Breast epithelium (tissue), 3 donors: Measurements from ENCODE around the gene CA14.

ENCODE experiments used
- CTCF ChIP-seq, 3 donors: fragments of 450-650 bp; IDR thresholded peaks; one replicate each; pipeline ENCODE4 v1.5.1; 2016 to 2017; ENCODE audit warnings: antibody characterized with exemption in 3 of 3, mild to moderate bottlenecking in 3 of 3, moderate library complexity in 3 of 3
- POLR2A ChIP-seq: fragments of 450-650 bp; IDR thresholded peaks from one replicate; pipeline ENCODE4 v1.6.1; 2016; ENCODE audit warnings: antibody characterized with exemption, mild to moderate bottlenecking, moderate library complexity
- POLR2AphosphoS5 ChIP-seq, 3 donors: sonication (generic); formaldehyde crosslinking; IDR thresholded peaks; one replicate each; pipeline ENCODE4 v1.6.1; 2017; ENCODE audit warnings: antibody characterized with exemption in 3 of 3

GRCh38 chr1:150234309-150234565 is 23.3 kb upstream of the CA14 start:
- TF ChIP-seq CTCF (IDR thresholded peaks at IDR 0.05) (no peak), POLR2A (no peak), POLR2AphosphoS5 (IDR thresholded peaks at IDR 0.05) (no peak)
